ENCODE data around the gene LINGO1.
A peak's percentile ranks its signal among the peaks of the same experiment; 100 is the strongest.

Gene LINGO1

DNA sequence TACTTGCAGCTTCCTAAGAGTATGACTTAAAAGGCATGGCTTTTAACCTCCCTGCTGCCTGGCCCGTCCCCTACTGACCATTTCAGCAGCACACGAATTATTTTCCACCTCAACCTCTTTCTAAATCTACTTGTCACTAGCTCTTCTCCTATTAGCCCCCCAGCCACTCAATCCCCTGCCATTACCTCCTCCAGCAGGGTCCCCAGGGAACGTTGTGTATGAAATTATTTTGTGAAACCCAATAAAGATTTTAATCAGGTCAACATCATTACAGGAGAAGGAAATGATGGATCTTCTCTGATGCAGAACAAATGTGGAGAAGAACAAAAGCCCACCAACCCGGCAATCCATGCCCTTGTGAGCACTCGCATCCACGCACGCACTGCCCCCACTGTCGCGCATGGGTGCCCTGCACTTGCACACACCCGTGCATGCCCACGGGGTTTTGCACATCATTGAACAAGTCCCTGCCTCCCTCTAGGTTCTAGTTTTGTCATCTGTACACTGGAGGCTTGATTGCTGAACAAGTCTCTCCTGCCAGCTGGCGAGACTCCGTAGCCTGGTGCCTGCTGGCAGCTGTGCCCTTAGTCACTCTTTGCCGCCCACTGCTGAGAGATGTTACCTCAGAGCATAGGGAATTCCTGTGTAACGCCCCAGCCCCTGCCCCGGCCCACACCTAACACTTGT lies 51.6 kb downstream of the LINGO1 start:
- H3K4me1 Mint-ChIP-seq, result peaks cover 11% of the 10 kb centered on the region
- TF ChIP-seq, protein P1, sequence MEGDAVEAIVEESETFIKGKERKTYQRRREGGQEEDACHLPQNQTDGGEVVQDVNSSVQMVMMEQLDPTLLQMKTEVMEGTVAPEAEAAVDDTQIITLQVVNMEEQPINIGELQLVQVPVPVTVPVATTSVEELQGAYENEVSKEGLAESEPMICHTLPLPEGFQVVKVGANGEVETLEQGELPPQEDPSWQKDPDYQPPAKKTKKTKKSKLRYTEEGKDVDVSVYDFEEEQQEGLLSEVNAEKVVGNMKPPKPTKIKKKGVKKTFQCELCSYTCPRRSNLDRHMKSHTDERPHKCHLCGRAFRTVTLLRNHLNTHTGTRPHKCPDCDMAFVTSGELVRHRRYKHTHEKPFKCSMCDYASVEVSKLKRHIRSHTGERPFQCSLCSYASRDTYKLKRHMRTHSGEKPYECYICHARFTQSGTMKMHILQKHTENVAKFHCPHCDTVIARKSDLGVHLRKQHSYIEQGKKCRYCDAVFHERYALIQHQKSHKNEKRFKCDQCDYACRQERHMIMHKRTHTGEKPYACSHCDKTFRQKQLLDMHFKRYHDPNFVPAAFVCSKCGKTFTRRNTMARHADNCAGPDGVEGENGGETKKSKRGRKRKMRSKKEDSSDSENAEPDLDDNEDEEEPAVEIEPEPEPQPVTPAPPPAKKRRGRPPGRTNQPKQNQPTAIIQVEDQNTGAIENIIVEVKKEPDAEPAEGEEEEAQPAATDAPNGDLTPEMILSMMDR (IDR thresholded peaks at IDR 0.05; ENCODE audit: unreplicated experiment in 3 of 3), result no peak
- H3K27ac Mint-ChIP-seq, result peak overlapping the region; percentile 27 to 70 (median 32)

DNA sequence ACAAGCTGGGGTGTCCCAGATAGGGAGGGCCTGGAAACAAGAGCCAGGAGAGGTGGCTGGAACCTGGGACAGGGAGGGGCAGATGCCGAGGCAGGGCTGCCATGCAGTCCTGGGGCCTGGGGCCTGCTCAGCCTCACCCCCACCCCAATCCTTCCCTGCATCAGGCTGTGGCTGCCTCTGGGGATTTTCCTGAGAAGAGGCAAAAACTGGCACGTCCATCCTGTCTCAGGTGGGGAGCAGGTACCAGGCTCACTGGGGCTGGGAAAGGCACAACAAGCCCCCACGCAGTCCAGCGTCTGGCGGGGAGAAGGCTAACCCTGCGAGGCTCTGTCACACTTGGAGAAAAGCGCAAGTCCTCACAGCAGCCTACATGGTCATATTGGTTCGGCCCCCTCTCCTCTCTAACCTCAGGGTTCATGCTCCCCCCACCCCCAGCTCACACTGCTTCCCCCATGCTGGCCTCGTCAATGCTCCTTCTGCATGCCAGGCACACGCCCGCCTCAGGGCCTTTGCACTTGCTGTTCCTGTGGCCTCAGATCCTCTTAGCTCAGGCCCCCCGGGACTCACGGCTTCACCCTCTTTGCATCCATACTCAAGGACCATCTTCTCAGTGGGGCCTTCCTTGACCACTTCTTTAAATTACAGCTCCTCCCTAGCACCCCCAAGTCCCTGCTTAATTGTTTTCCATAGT lies 53.1 kb downstream of the LINGO1 start:
- H3K9me3 Mint-ChIP-seq, result no peaks in the 10 kb centered on the region

More for the DNA sequence above, 51.6 kb downstream of the LINGO1 start:
- Mint-ChIP-seq H3K4me3 (no peak overlapping the region), H3K9me3 (no peaks in the 10 kb centered on the region), H3K36me3 (ENCODE audit: low read depth) (no peaks in the 10 kb centered on the region), H3K27me3 (ENCODE audit: low read depth) (peaks cover 3% of the 10 kb centered on the region)

GRCh38 chr15:77578641-77579372 lies 53.9 kb downstream of the LINGO1 start:
- Mint-ChIP-seq H3K36me3 (ENCODE audit: low read depth) (no peaks in the 10 kb centered on the region), H3K27me3 (ENCODE audit: low read depth) (peaks cover 7% of the 10 kb centered on the region), H3K9me3 (no peaks in the 10 kb centered on the region)

More for the DNA sequence above, 53.1 kb downstream of the LINGO1 start:
- H3K27ac Mint-ChIP-seq, result no peak overlapping the region
- no peaks in the 10 kb centered on the region for H3K36me3 Mint-ChIP-seq (ENCODE audit: low read depth)
- TF ChIP-seq, protein P1 (IDR thresholded peaks at IDR 0.05; ENCODE audit: unreplicated experiment in 3 of 3), result no peak
- H3K4me1 Mint-ChIP-seq, result peaks cover 11% of the 10 kb centered on the region
- H3K4me3 Mint-ChIP-seq, result no peak overlapping the region
- peaks cover 5% of the 10 kb centered on the region for H3K27me3 Mint-ChIP-seq (ENCODE audit: low read depth)

GRCh38 chr15:77577366-77577950 lies 55.3 kb downstream of the LINGO1 start:
- Mint-ChIP-seq H3K4me3 (no peak overlapping the region), H3K36me3 (ENCODE audit: low read depth) (no peaks in the 10 kb centered on the region), H3K9me3 (no peaks in the 10 kb centered on the region), H3K27ac (peak overlapping the region; percentile 30 to 68 (median 35)), H3K4me1 (peaks cover 11% of the 10 kb centered on the region), H3K27me3 (ENCODE audit: low read depth) (peaks cover 9% of the 10 kb centered on the region)
- TF ChIP-seq, protein P1 (IDR thresholded peaks at IDR 0.05; ENCODE audit: unreplicated experiment in 3 of 3), result no peak

More at GRCh38 chr15:77578641-77579372, 53.9 kb downstream of the LINGO1 start:
- H3K4me1 Mint-ChIP-seq, result peaks cover 11% of the 10 kb centered on the region
- H3K4me3 Mint-ChIP-seq, result no peak overlapping the region
- H3K27ac Mint-ChIP-seq, result no peak overlapping the region
- TF ChIP-seq, protein P1 (IDR thresholded peaks at IDR 0.05; ENCODE audit: unreplicated experiment in 3 of 3), result no peak

DNA sequence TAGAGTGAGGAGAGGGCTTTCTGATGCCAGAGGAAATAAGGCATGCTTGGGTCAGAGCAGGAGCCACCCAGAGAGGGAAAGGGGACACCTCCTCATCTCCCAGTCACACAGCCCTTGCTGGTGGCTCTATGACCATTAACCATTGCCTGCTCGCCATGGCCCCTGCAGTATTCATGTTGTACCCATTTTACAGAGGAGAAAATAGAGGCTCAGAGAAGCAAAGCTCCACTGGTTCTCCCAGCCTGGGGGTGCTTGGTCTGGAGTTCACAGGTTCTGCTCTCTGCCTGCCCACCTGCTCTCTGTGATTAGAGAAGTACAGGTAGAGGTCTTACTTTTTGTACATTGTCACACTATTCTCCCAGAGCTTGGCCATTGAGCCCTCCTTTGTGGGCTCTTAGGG lies 56.2 kb downstream of the LINGO1 start:
- TF ChIP-seq, protein P1 (IDR thresholded peaks at IDR 0.05; ENCODE audit: unreplicated experiment in 3 of 3), result no peak
- Mint-ChIP-seq H3K4me3 (no peak overlapping the region), H3K27ac (peak overlapping the region in 1 of 3 experiments; percentile 46), H3K36me3 (ENCODE audit: low read depth) (no peaks in the 10 kb centered on the region), H3K9me3 (no peaks in the 10 kb centered on the region), H3K4me1 (peaks cover 11% of the 10 kb centered on the region), H3K27me3 (ENCODE audit: low read depth) (peaks cover 9% of the 10 kb centered on the region)
